ENCODE measurements around the gene RNF220. TPM values are rescaled to one million over a fixed set of nuclear protein-coding genes. Genes with fewer than 3 reads are reported as not detected.

The RNF220 gene
- total RNA-seq, 1 experiment from 2014 or later = 68.7 TPM

DNA sequence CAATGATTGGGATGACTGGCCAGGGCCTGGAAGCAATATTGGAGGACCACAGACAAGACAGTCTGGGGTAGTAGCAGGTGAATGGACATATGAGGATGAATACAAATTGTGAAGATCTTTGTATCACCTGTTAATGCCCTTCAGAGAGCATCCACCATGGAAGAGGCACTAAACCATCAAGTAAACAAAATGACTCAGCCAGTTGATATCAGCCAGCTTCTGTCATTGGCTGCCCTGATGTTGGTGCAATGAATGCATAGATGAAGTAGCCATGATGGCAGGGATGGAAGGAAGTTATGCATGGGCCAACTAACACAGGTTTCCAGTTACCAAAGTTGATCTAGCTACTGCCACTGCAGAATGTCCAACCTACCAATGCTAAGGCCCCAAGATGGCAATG lies 33.8 kb upstream of the RNF220 start:
- Mint-ChIP-seq H3K36me3 (ENCODE audit: insufficient read depth, unreplicated experiment) (no peaks in the 10 kb centered on the region), H3K9me3 (ENCODE audit: low read depth, unreplicated experiment) (no peaks in the 10 kb centered on the region), H3K27ac (ENCODE audit: unreplicated experiment) (no peak overlapping the region), H3K4me3 (ENCODE audit: low read depth, unreplicated experiment) (no peak overlapping the region), H3K27me3 (ENCODE audit: unreplicated experiment) (peaks cover 30% of the 10 kb centered on the region), H3K4me1 (ENCODE audit: low read depth, unreplicated experiment) (no peaks in the 10 kb centered on the region)
- BruUV-seq (replicated peaks) = no TSS peak
- TF ChIP-seq, protein P1, sequence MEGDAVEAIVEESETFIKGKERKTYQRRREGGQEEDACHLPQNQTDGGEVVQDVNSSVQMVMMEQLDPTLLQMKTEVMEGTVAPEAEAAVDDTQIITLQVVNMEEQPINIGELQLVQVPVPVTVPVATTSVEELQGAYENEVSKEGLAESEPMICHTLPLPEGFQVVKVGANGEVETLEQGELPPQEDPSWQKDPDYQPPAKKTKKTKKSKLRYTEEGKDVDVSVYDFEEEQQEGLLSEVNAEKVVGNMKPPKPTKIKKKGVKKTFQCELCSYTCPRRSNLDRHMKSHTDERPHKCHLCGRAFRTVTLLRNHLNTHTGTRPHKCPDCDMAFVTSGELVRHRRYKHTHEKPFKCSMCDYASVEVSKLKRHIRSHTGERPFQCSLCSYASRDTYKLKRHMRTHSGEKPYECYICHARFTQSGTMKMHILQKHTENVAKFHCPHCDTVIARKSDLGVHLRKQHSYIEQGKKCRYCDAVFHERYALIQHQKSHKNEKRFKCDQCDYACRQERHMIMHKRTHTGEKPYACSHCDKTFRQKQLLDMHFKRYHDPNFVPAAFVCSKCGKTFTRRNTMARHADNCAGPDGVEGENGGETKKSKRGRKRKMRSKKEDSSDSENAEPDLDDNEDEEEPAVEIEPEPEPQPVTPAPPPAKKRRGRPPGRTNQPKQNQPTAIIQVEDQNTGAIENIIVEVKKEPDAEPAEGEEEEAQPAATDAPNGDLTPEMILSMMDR (IDR thresholded peaks at IDR 0.05; ENCODE audit: unreplicated experiment) = no peak
- DNase-seq = no peak
- intact Hi-C loops (cut with micrococcal nuclease; ENCODE audit: unreplicated experiment) = no loop called here
- CTCF ChIA-PET = no interaction called here

DNA sequence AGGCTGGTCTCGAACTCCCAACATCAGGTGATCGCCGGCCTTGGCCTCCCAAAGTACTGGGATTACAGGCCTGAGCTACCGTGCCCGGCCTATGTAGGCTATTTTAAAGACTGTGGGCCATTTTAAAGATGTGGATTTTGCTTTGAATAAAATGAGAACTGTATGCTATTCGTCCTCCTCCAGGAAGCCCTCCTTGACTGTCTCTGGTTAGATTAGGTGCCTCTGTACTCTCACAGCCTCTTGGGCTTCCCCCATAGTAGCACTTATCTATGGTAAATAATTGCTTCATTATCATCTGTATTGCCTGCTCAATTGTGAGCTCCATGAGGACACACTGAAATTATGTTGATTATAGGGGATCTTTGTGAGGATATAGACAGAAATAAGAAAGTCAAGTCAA lies 29.5 kb upstream of the RNF220 start:
- Mint-ChIP-seq H3K27ac (ENCODE audit: unreplicated experiment) (no peak overlapping the region), H3K4me1 (ENCODE audit: low read depth, unreplicated experiment) (no peaks in the 10 kb centered on the region), H3K27me3 (ENCODE audit: unreplicated experiment) (peaks cover 13% of the 10 kb centered on the region), H3K4me3 (ENCODE audit: low read depth, unreplicated experiment) (no peak overlapping the region), H3K9me3 (ENCODE audit: low read depth, unreplicated experiment) (no peaks in the 10 kb centered on the region), H3K36me3 (ENCODE audit: insufficient read depth, unreplicated experiment) (no peaks in the 10 kb centered on the region)
- CTCF ChIA-PET = interaction anchor here (0.6 kb wide), 1 partner anchor 125 kb away, joined by 3 read pairs; no protein-coding TSS in a partner anchor
- intact Hi-C loops (cut with micrococcal nuclease; ENCODE audit: unreplicated experiment) = loop anchor here (5.0 kb wide), 1 partner anchor 127 kb away; no protein-coding TSS in a partner anchor
- BruUV-seq (replicated peaks) = no TSS peak
- DNase-seq = no peak
- TF ChIP-seq, protein P1 (IDR thresholded peaks at IDR 0.05; ENCODE audit: unreplicated experiment) = no peak

- H3K4me1 Mint-ChIP-seq (ENCODE audit: low read depth, unreplicated experiment) = no peaks in the 10 kb centered on the region
- TF ChIP-seq, protein P1 (IDR thresholded peaks at IDR 0.05; ENCODE audit: unreplicated experiment) = peak; percentile 71
- no TSS peak for BruUV-seq (replicated peaks)
- peak; percentile 65 for DNase-seq
- H3K27me3 Mint-ChIP-seq (ENCODE audit: unreplicated experiment) = peaks cover 20% of the 10 kb centered on the region
- intact Hi-C loops (cut with micrococcal nuclease; ENCODE audit: unreplicated experiment) = loop anchor here (1.0 to 5.0 kb wide), 2 partner anchors 124 to 217 kb away; no protein-coding TSS in a partner anchor
- no peaks in the 10 kb centered on the region for H3K36me3 Mint-ChIP-seq (ENCODE audit: insufficient read depth, unreplicated experiment)
- no peaks in the 10 kb centered on the region for H3K9me3 Mint-ChIP-seq (ENCODE audit: low read depth, unreplicated experiment)
- no peak overlapping the region for H3K27ac Mint-ChIP-seq (ENCODE audit: unreplicated experiment)
- CTCF ChIA-PET = interaction anchor here (0.6 to 1.8 kb wide), 12 partner anchors 13 to 276 kb away, joined by 3 to 23 read pairs (median 4); no protein-coding TSS in a partner anchor
- no peak overlapping the region for H3K4me3 Mint-ChIP-seq (ENCODE audit: low read depth, unreplicated experiment)
Measured at GRCh38 chr1:44377925-44378784, 26.9 kb upstream of the RNF220 start.

- Mint-ChIP-seq H3K9me3 (ENCODE audit: low read depth, unreplicated experiment) (no peaks in the 10 kb centered on the region), H3K27ac (ENCODE audit: unreplicated experiment) (no peak overlapping the region), H3K4me3 (ENCODE audit: low read depth, unreplicated experiment) (no peak overlapping the region), H3K27me3 (ENCODE audit: unreplicated experiment) (peaks cover 20% of the 10 kb centered on the region), H3K4me1 (ENCODE audit: low read depth, unreplicated experiment) (no peaks in the 10 kb centered on the region), H3K36me3 (ENCODE audit: insufficient read depth, unreplicated experiment) (no peaks in the 10 kb centered on the region)
- no peak for DNase-seq
- TF ChIP-seq, protein P1 (IDR thresholded peaks at IDR 0.05; ENCODE audit: unreplicated experiment) = no peak
- CTCF ChIA-PET = interaction anchor here (1.8 kb wide), 1 partner anchor 214 kb away, joined by 6 read pairs; no protein-coding TSS in a partner anchor
- intact Hi-C loops (cut with micrococcal nuclease; ENCODE audit: unreplicated experiment) = no loop called here
- no TSS peak for BruUV-seq (replicated peaks)
Measured at GRCh38 chr1:44380666-44381177, 24.3 kb upstream of the RNF220 start.
